Measurements from ENCODE around the gene SLC6A6. TPM values are rescaled to one million over a fixed set of nuclear protein-coding genes. Genes with fewer than 3 reads are reported as not detected.
A peak's percentile ranks its signal among the peaks of the same experiment; 100 is the strongest.

Gene SLC6A6
- total RNA-seq, 1 donor from 2014 or later: 5.7 TPM

DNA sequence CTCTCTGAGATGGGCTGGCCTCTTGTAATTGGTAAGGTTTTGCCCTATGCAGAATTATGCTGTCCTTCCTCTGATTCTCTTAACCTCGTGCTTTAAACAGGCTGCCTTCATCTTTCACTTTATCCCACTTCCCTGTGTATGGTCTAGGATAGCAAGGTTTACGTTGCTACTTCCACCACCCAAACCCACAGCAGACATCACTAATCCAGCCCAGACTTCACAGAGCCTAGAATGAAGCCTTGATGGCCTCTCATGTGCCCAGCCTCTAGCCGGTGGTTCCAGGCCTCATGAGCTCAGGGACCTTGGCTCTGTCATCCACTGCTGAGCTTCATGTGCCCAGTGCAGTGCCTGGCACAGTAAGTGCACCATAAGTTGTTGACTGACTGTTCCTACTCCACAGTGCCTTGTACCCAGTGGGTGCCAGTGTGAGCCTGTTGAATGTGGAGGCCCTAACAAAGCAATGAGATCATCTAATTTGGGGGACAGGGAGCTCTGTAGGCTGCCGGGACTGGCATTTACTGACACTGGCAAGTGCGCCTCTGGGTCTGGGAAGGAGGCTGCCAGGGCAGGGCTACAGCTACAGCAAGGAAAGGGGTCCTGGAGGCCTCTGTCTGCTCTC lies 12.5 kb downstream of the SLC6A6 start:
- Histone ChIP-seq H3K27ac (ENCODE audit: low read depth, low read length) (no peak overlapping the region), H3K4me3 (ENCODE audit: low read length in 3 of 3) (no peak overlapping the region), H3K27me3 (ENCODE audit: control insufficient read depth in 3 of 3, insufficient read depth in 3 of 3, low read length in 3 of 3) (no peaks in the 10 kb centered on the region), H3K36me3 (ENCODE audit: control insufficient read depth in 3 of 3, insufficient read depth in 3 of 3, low read length in 3 of 3) (peaks cover 4 to 28% (median 13%) of the 10 kb centered on the region in 3 donors), H3K9me3 (ENCODE audit: control insufficient read depth in 3 of 3, low read length in 3 of 3) (no peaks in the 10 kb centered on the region), H3K4me1 (ENCODE audit: control insufficient read depth in 3 of 3, insufficient read depth in 3 of 3, low read length in 3 of 3) (peaks cover 16 to 31% (median 29%) of the 10 kb centered on the region in 3 donors), H3K9ac (ENCODE audit: low read depth in 1 of 3, low read length in 3 of 3) (no peak overlapping the region)

DNA sequence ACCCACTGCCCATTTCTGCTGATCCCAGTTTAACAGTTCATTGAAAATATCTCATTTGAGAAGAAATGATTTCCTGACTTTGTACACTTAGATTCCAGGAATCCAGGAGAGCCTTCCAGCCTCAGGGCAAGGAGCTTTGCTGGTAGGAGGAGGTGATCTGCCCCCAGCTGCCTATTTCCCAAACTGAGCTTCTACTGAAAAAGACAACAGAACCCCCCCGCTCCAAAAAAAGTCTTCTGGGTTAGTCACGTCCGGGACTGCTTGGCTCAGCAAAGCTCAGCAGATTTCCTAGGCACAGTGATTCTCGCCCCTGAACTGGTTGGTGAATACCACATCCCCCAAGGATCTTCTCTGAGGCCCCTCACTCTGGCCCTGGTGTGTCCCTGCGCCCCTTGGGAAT lies 13.1 kb downstream of the SLC6A6 start:
- H3K36me3 ChIP-seq (ENCODE audit: control insufficient read depth in 3 of 3, insufficient read depth in 3 of 3, low read length in 3 of 3): peaks cover 4 to 28% (median 13%) of the 10 kb centered on the region in 3 donors
- peak overlapping the region in 1 of 3 donors; percentile 19 for H3K9ac ChIP-seq (ENCODE audit: low read depth in 1 of 3, low read length in 3 of 3)
- H3K4me1 ChIP-seq (ENCODE audit: control insufficient read depth in 3 of 3, insufficient read depth in 3 of 3, low read length in 3 of 3): peaks cover 14 to 26% (median 24%) of the 10 kb centered on the region in 3 donors
- no peak overlapping the region for H3K4me3 ChIP-seq (ENCODE audit: low read length in 3 of 3)
- no peaks in the 10 kb centered on the region for H3K9me3 ChIP-seq (ENCODE audit: control insufficient read depth in 3 of 3, low read length in 3 of 3)
- H3K27ac ChIP-seq (ENCODE audit: low read depth, low read length): no peak overlapping the region
- H3K27me3 ChIP-seq (ENCODE audit: control insufficient read depth in 3 of 3, insufficient read depth in 3 of 3, low read length in 3 of 3): no peaks in the 10 kb centered on the region

DNA sequence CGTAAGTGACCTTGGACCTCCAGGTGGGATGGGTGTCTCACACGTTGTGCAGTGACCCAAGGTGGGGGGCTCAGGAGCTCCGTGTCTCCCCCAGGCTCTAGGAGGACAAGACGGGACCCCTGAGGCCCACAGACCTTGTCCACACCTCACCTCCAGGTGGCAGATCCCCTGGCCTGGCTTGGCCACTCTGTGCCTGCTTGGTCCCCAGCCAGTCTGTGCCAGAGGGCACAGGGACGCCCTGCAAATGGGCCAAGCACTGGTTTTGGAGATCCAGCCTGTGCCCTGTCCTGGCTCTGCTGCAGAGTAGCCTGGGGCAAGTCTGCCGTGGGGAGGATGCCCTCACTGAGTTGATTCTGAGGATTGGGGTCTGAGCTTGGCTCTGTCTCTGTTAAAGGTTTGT lies 14.0 kb downstream of the SLC6A6 start:
- Histone ChIP-seq H3K36me3 (ENCODE audit: control insufficient read depth in 3 of 3, insufficient read depth in 3 of 3, low read length in 3 of 3) (peaks cover 4 to 18% (median 13%) of the 10 kb centered on the region in 3 donors), H3K4me3 (ENCODE audit: low read length in 3 of 3) (no peak overlapping the region), H3K9me3 (ENCODE audit: control insufficient read depth in 3 of 3, low read length in 3 of 3) (no peaks in the 10 kb centered on the region), H3K9ac (ENCODE audit: low read depth in 1 of 3, low read length in 3 of 3) (no peak overlapping the region), H3K4me1 (ENCODE audit: control insufficient read depth in 3 of 3, insufficient read depth in 3 of 3, low read length in 3 of 3) (peaks cover 11 to 16% (median 15%) of the 10 kb centered on the region in 3 donors), H3K27me3 (ENCODE audit: control insufficient read depth in 3 of 3, insufficient read depth in 3 of 3, low read length in 3 of 3) (no peaks in the 10 kb centered on the region), H3K27ac (ENCODE audit: low read depth, low read length) (no peak overlapping the region)

DNA sequence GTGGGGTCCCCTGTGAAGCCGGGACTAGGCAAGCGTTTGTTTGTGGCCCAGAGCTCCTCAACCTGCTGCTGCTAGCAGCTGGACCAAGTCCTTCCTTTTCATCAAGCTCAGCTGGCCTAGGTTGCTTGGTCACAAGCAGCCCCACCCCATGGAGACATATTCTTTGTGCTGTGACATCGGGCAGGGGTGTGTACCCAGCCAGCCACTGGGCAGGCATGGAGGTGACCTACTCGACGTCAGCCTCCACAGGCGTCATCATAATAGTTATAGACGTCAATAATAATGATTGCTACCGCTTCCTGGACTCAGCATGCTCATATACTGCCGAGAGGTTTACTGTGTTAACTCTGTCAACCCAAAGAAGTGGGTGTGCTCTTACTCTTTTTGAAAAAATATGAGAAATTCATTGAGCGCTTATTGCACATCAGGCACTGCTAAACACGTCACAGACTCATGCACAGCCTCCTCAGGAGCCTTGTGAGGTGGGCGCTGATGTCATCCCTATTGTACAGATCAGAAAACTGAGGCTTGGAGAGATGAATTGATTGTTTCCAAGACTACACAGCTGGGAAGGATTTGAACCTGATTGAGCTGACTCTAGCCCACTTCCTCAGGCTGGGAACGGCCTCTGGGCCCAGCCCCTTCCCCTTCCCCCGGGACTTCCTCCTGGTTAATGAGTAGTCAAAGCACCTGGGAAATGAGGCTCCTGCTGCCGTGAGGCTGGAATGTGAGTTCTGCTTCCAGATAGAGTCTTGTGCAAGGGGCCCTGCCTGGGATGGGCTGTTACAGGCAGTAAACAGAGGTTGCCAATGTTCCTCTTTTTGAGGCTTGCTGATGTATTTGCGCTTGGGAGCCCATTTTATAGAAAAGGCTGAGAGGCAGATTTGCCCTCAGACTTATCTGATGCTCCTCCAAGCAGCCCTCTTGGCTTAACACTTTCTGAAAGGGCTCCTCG lies 16.2 kb downstream of the SLC6A6 start:
- Histone ChIP-seq H3K9ac (ENCODE audit: low read depth in 1 of 3, low read length in 3 of 3) (no peak overlapping the region), H3K4me3 (ENCODE audit: low read length in 3 of 3) (no peak overlapping the region), H3K27ac (ENCODE audit: low read depth, low read length) (no peak overlapping the region), H3K4me1 (ENCODE audit: control insufficient read depth in 3 of 3, insufficient read depth in 3 of 3, low read length in 3 of 3) (peaks cover 0 to 11% (median 8%) of the 10 kb centered on the region in 3 donors), H3K27me3 (ENCODE audit: control insufficient read depth in 3 of 3, insufficient read depth in 3 of 3, low read length in 3 of 3) (no peaks in the 10 kb centered on the region), H3K36me3 (ENCODE audit: control insufficient read depth in 3 of 3, insufficient read depth in 3 of 3, low read length in 3 of 3) (peaks cover 4 to 15% (median 13%) of the 10 kb centered on the region in 3 donors), H3K9me3 (ENCODE audit: control insufficient read depth in 3 of 3, low read length in 3 of 3) (no peaks in the 10 kb centered on the region)

DNA sequence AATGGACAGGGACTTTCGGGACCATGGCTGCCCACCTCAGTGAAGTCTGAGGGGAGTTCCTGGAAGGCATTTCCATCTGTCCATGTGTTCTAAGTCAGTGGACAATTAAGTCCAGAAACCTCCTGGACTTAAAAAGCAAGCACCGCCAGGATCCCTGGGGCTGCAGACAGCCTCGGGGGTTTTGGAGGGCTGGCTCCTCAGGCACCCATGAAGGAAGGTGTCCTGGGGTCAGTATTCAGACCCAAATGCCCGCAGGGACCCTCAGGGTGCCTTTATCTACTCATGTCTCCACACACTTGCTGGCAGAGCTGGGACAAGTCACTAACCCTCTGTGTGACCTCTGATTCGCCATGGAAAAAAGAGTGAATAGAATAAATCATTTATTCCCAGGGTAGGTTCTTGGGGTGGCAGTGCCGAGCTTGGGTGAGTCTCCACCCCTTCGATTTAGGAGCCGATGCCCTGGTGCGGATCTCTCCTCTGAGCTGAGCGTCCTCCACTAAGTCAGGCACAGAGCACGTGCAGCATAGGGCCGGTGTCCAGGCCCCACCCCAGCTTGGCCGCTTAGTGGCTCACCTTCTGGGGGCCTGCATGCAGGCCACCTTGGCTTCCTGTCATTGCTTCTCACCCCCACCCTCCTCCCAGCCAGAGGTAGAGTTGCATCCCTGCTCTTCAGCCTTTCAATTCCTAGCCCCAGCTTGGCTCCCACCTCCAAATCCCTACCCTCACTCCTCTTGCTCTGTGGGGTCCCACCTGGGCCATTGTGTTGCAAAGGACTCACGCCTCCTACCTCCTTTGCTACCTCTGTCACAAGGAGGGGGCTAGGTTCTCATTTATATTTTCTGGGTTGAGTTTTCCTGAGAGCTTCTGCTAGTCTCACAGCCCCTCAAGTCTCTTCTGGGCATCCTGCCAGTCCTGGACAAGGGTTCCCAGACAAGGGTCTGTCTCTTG lies 19.9 kb downstream of the SLC6A6 start:
- H3K27ac ChIP-seq (ENCODE audit: low read depth, low read length): no peak overlapping the region
- H3K27me3 ChIP-seq (ENCODE audit: control insufficient read depth in 3 of 3, insufficient read depth in 3 of 3, low read length in 3 of 3): no peaks in the 10 kb centered on the region
- H3K36me3 ChIP-seq (ENCODE audit: control insufficient read depth in 3 of 3, insufficient read depth in 3 of 3, low read length in 3 of 3): peaks cover 0 to 8% (median 4%) of the 10 kb centered on the region in 3 donors
- H3K4me1 ChIP-seq (ENCODE audit: control insufficient read depth in 3 of 3, insufficient read depth in 3 of 3, low read length in 3 of 3): peaks cover 24 to 43% (median 31%) of the 10 kb centered on the region in 3 donors
- H3K9ac ChIP-seq (ENCODE audit: low read depth in 1 of 3, low read length in 3 of 3): no peak overlapping the region
- no peaks in the 10 kb centered on the region for H3K9me3 ChIP-seq (ENCODE audit: control insufficient read depth in 3 of 3, low read length in 3 of 3)
- no peak overlapping the region for H3K4me3 ChIP-seq (ENCODE audit: low read length in 3 of 3)

DNA sequence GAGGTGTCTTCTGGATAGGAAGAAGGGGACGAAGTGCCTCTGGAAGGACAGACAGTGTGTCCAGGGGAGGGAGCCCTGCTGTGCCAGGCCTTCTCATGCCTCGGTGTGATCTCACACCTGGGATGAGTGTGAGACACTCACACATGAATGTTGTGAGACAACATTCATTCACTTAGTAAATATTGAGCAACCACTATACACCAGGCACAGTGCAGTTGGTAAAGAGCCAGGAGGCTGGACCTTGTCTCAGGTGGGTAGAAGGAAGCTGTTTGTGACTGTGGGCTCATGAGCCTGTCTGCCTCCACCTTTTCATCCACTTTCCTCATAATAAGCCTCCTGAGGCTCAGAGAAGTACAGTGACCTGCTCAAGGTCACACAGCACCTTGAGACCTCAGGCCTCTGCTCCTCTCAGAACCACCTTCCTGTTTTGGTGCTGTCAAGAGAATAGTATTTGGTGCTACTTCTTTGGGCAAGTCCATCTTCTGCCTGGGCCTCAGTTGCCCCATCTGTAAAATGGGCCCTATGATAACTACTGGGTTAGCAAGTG lies 20.9 kb downstream of the SLC6A6 start:
- Histone ChIP-seq H3K36me3 (ENCODE audit: control insufficient read depth in 3 of 3, insufficient read depth in 3 of 3, low read length in 3 of 3) (peaks cover 0 to 6% (median 2%) of the 10 kb centered on the region in 3 donors), H3K4me1 (ENCODE audit: control insufficient read depth in 3 of 3, insufficient read depth in 3 of 3, low read length in 3 of 3) (peaks cover 33 to 53% (median 41%) of the 10 kb centered on the region in 3 donors), H3K27ac (ENCODE audit: low read depth, low read length) (no peak overlapping the region), H3K27me3 (ENCODE audit: control insufficient read depth in 3 of 3, insufficient read depth in 3 of 3, low read length in 3 of 3) (no peaks in the 10 kb centered on the region), H3K9me3 (ENCODE audit: control insufficient read depth in 3 of 3, low read length in 3 of 3) (no peaks in the 10 kb centered on the region), H3K4me3 (ENCODE audit: low read length in 3 of 3) (no peak overlapping the region), H3K9ac (ENCODE audit: low read depth in 1 of 3, low read length in 3 of 3) (no peak overlapping the region)

DNA sequence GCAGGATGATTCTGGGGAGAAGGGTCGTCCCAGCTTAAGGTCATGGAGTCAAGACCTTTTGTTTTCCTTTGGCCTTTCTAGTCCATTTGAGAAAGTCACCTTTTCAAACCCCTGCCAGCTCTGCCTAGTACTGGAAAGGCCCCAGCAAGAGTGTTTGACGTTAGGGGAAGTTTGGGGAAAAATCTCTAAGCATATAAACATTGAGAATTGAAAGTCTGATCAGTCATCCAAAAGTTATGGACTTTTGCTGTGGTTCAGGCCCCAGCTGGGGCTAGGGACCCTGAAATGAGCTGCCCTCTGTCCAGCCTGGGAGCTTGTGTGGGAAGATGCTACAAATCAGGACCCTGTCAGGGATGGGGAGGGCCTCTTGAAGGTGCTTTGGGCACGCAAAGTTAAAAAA lies 21.6 kb downstream of the SLC6A6 start:
- H3K36me3 ChIP-seq (ENCODE audit: control insufficient read depth in 3 of 3, insufficient read depth in 3 of 3, low read length in 3 of 3): peaks cover 0 to 3% (median 0%) of the 10 kb centered on the region in 3 donors
- no peaks in the 10 kb centered on the region for H3K27me3 ChIP-seq (ENCODE audit: control insufficient read depth in 3 of 3, insufficient read depth in 3 of 3, low read length in 3 of 3)
- H3K9ac ChIP-seq (ENCODE audit: low read depth in 1 of 3, low read length in 3 of 3): peak overlapping the region in 1 of 3 donors; percentile 40
- peaks cover 40 to 60% (median 48%) of the 10 kb centered on the region in 3 donors for H3K4me1 ChIP-seq (ENCODE audit: control insufficient read depth in 3 of 3, insufficient read depth in 3 of 3, low read length in 3 of 3)
- peak overlapping the region; percentile 25 for H3K27ac ChIP-seq (ENCODE audit: low read depth, low read length)
- H3K4me3 ChIP-seq (ENCODE audit: low read length in 3 of 3): no peak overlapping the region
- no peaks in the 10 kb centered on the region for H3K9me3 ChIP-seq (ENCODE audit: control insufficient read depth in 3 of 3, low read length in 3 of 3)

DNA sequence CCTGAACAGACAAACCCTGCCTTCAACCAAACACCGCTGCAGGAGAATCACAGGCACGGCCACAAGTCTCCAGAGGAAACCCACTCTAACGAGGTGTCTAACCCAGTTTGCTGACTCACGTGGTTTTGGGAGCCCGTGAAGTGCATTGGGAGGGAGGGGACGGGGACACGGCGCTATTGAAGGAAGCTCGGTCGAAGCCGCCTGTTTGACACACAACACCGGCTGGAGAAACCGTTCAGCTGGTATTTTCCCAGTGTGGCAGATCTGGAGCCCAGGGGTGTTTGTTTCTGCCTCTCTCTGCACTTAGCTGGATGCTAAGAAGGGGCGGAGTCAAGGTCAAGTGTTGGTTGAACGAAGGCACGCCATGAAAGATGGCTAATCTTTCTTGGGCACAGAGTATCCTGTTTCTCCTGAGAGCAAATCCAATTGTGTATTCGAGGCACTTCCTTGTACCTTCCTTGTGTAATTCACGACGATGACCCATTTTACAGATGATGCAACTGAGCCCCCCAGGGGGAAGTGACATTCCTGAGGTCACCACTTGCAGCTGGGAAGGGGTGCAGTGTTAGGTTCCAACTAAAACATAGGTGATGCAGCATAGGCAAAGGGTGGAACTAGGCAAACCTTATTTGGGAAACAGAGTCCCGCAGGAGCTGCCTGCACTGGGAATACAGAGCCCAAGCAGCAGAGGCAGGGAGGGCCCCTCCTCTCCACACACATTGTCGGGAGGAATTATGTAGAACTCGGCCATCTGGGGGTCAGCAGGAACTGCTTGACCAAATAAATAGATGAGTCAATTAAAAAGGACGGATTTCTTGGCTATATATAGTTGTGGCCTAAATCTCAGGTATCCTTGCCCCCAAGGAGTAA lies 22.5 kb downstream of the SLC6A6 start:
- H3K27ac ChIP-seq (ENCODE audit: low read depth, low read length): peak overlapping the region; percentile 25
- no peaks in the 10 kb centered on the region for H3K9me3 ChIP-seq (ENCODE audit: control insufficient read depth in 3 of 3, low read length in 3 of 3)
- H3K9ac ChIP-seq (ENCODE audit: low read depth in 1 of 3, low read length in 3 of 3): peak overlapping the region in 1 of 3 donors; percentile 34
- H3K27me3 ChIP-seq (ENCODE audit: control insufficient read depth in 3 of 3, insufficient read depth in 3 of 3, low read length in 3 of 3): no peaks in the 10 kb centered on the region
- H3K4me1 ChIP-seq (ENCODE audit: control insufficient read depth in 3 of 3, insufficient read depth in 3 of 3, low read length in 3 of 3): peaks cover 48 to 70% (median 57%) of the 10 kb centered on the region in 3 donors
- no peaks in the 10 kb centered on the region for H3K36me3 ChIP-seq (ENCODE audit: control insufficient read depth in 3 of 3, insufficient read depth in 3 of 3, low read length in 3 of 3)
- no peak overlapping the region for H3K4me3 ChIP-seq (ENCODE audit: low read length in 3 of 3)

Measured in skeletal muscle tissue (tissue), 4 donors.